GM11168 (cell line): Measurements from ENCODE around the gene CTCFL.

Experiments used
- in situ Hi-C: fragments of 300-500 bp; cut with MboI; formaldehyde crosslinking; loops from one replicate; pipeline ENCODE4 v1.12.0; 2022; ENCODE audit warnings: low sequenced_read_pairs; ENCODE audit not compliant: unreplicated experiment

CTCFL gene

GRCh38 chr20:57540890-57541580 is 16.1 kb upstream of the CTCFL start:
- in situ Hi-C loops, result no loop called here

GRCh38 chr20:57539889-57540288 is 14.9 kb upstream of the CTCFL start:
- in situ Hi-C loops, result no loop called here

- in situ Hi-C loops, result no loop called here
Observed at GRCh38 chr20:57537822-57538221, 12.9 kb upstream of the CTCFL start.

GRCh38 chr20:57536771-57537724 is 12.1 kb upstream of the CTCFL start:
- in situ Hi-C loops, result no loop called here

DNA sequence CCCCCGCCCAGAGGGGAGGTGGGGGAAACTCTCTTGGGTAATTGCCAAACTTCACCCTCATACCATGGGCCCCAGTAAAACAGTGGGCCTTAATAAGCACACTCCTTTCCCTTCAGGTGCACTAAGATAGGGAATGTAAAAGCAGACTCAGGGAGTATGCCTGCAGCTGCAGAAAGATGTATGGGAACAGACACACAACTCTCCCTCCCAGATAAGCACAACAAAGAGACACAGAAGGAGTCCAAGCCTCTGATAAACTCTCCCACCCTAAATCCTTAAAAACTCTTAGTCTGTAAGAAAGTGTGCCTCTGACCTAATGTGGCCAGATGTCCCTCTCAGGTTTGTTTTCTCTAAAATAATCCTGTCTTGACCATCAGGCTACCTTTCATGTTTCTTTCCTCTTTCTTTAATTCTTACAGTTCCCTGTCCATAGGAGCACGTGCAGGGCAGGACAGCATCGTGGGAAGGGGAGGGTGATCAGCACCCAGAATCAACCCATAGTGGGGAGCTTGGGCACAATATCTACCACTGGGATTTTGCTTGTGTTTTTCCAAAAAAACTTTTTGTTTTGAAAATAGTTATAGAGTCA is 11.3 kb upstream of the CTCFL start:
- in situ Hi-C loops, result no loop called here

- in situ Hi-C loops, result no loop called here
Observed at GRCh38 chr20:57535297-57535696, 10.4 kb upstream of the CTCFL start.

GRCh38 chr20:57532104-57532503 is 7.2 kb upstream of the CTCFL start:
- in situ Hi-C loops, result no loop called here

GRCh38 chr20:57530327-57530981 is 5.5 kb upstream of the CTCFL start:
- in situ Hi-C loops, result no loop called here

DNA sequence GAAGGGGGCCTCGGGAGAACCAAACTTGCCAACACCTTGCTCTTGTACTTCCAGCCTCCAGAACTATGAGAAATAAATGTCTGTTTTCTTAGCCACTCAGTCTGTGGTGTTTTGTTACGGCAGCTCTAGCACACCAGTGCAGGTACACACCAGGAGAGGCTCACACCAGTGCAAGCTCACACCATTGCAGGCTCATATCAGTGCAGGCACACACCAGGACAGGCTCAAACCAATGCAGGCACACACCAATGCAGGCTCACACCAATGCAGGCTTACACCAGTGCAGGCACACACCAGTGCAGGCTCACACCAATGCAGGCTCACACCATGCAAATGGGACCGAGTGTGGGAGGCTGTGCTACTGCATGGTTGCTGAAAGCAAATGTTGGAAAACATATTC is 4.9 kb upstream of the CTCFL start:
- in situ Hi-C loops, result no loop called here

DNA sequence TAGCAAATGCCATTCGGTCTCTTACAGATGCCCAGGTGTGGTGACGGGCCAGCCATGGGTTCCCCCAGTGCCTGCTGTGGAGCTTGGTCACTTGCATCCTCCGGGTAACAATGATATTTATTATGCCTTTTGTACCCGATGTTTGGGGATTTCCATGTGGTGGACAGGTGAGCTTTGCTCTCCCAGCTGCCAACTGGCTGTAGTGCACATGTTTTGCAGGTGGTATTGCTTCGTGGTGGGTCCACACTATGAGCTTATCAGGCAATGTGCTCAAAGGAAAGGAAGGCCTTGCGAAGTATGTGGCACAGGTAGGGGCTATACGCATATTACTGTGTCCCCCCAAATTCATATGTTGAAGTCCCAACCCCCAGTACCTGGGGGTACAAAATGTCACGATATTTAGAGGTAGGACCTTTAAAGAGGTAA is 4.2 kb upstream of the CTCFL start:
- in situ Hi-C loops, result no loop called here

- in situ Hi-C loops, result no loop called here
Observed at GRCh38 chr20:57528148-57528547, 3.2 kb upstream of the CTCFL start.

DNA sequence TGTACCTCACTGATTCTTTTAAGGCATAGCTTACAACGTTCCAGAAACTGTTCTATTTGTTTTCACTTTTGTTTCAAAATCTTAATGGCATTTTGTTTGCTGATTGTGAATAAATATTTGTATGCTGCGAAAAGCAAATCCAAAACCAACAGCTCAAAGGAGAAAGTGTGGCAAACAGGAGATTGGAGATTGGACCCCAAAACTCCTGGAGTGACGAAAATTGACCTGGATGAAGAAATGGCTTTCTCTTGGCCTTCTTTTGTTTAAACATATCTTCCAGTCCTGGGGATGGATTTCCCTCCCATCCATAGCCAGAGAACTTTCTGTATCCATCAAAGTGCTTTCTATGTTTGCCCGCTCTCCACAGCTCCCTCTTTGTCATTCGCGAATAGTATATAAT is 2.8 kb upstream of the CTCFL start:
- in situ Hi-C loops, result no loop called here

GRCh38 chr20:57526885-57527460 is 2.0 kb upstream of the CTCFL start:
- in situ Hi-C loops, result no loop called here

GRCh38 chr20:57526087-57526884 is 1.3 kb upstream of the CTCFL start:
- in situ Hi-C loops, result no loop called here

DNA sequence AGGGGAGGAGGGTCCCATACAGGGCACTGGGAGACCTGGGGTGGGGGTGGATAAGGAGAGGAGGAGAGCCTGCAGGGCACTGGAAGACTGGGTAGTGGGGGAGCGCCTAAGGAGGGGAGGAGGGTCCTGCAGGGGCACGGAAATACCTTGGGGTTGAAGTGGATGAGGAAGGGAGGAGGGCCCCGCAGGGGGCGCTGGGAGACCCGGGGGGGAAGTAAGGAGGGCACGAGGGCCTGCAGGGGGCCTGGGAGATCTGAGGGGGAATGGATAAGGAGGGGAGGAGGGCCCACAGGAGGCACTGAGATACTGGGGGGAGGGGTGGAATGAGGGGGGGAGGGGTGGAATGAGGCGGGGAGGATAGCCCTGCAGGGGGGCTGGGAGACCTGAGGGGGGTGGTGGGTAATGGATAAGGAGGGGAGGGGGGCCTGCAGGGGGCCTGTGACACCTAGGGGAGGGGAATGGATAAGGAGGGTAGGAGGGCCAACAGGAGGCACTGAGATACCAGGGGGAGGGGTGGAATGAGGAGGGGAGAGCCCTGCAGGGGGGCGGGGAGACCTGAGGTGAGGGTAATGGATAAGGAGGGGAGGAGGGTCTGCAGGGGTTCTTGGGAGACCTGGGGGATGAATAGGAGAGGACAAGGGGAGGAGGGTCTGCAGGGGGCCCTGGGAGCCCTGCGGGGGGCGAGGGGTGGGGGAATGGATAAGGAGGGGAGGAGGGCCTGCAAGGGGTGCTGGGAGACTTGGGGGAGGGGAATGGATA is 567 bp upstream of the CTCFL start:
- in situ Hi-C loops, result no loop called here

DNA sequence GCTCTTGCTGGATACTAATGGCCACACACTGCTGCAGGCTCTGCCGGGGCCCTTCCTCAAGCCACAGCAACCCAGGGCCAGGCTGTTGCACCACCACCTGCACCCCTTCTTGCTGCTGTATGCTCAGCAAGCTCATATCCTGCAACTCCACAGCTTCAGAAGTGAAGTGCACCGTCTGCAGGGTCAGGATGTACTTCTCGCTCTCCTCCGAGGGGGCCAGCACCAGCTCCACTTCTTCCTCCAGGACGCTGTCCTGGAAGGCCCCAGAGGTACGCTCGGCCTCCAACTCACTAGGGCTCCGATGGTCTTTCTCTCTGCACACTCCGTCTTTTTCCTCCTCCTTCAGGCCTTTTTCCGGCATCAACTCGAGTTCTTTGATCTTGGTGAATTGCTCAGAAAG is 1.2 kb downstream of the CTCFL start:
- in situ Hi-C loops, result loop anchor here (5.0 kb wide), 1 partner anchor 69 kb away; no protein-coding TSS in a partner anchor

GRCh38 chr20:57522380-57523140 is 2.4 kb downstream of the CTCFL start:
- in situ Hi-C loops, result loop anchor here (5.0 kb wide), 1 partner anchor 70 kb away; no protein-coding TSS in a partner anchor

GRCh38 chr20:57517904-57518303 is 7.0 kb downstream of the CTCFL start:
- in situ Hi-C loops, result loop anchor here (10.0 kb wide), 1 partner anchor 177 kb away; no protein-coding TSS in a partner anchor
